PC-3 (cell line): Measurements from ENCODE around the gene OR1K1.

ENCODE experiments used
- CTCF ChIP-seq: fragments of 300-600 bp; sonication (generic); conservative IDR thresholded peaks from 2 replicates; pipeline ENCODE4 v1.5.1; 2017; ENCODE audit warnings: antibody characterized with exemption, low read depth, mild to moderate bottlenecking, low read length
- EZH2 ChIP-seq: fragments of 300-600 bp; sonication (generic); IDR thresholded peaks from one replicate; pipeline ENCODE4 v1.6.1; 2017; ENCODE audit warnings: antibody characterized with exemption, mild to moderate bottlenecking, low read length; ENCODE audit not compliant: unreplicated experiment

DNA sequence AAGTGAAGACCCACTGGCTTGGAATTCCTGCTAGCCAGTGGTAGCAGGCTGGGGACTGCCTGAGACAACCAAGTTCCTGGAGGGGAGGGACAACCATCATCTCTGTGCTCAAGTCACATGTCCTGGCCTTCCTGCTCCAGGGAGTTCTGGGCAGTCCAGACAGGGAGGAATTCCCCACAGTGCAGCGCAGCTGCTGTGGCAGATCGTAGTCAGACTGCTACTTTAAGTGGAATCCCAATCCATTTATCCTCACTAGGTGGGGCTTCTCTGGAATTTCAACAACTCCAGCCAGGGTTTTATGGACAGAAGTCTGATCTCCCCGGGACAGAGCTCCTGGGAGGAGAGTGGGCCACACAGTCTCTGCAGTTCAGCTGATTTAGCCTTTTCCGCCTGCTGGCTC is 32.1 kb upstream of the OR1K1 start:
- TF ChIP-seq CTCF (no peak), EZH2 (no peak)
